Measurements from ENCODE around the gene ID4.

- TF ChIP-seq CTCF (IDR thresholded peaks at IDR 0.05) (no peak), POLR2AphosphoS5 (IDR thresholded peaks at IDR 0.05) (no peak), POLR2A (IDR thresholded peaks at IDR 0.05) (no peak)
These were observed 48.5 kb upstream of the ID4 start for GRCh38 chr6:19788686-19789085.
